Lower leg skin (tissue), 3 donors: ENCODE data around the gene GHR.

Experiments
- CTCF ChIP-seq, 3 donors: fragments of 450-650 bp; IDR thresholded peaks; one replicate each; pipeline ENCODE4 v1.5.1; 2016; ENCODE audit warnings: antibody characterized with exemption in 3 of 3, mild to moderate bottlenecking in 3 of 3, moderate library complexity in 2 of 3
- POLR2A ChIP-seq, 2 donors: fragments of 450-650 bp; IDR thresholded peaks; one replicate each; pipeline ENCODE4 v1.6.1; 2016 to 2017; ENCODE audit warnings: antibody characterized with exemption in 2 of 2, mild to moderate bottlenecking in 1 of 2, moderate library complexity in 1 of 2

GRCh38 chr5:42553461-42553860 is 130.2 kb downstream of the GHR start:
- TF ChIP-seq CTCF (IDR thresholded peaks at IDR 0.05) (no peak), POLR2A (IDR thresholded peaks at IDR 0.05) (no peak)
